NCI-H2171 (cell line): ENCODE measurements around the gene TLR10.

Source experiments
- DNase-seq: peaks from one replicate; lab custom pipeline; 2025; lab: John Stamatoyannopoulos, UW

Gene TLR10

DNA sequence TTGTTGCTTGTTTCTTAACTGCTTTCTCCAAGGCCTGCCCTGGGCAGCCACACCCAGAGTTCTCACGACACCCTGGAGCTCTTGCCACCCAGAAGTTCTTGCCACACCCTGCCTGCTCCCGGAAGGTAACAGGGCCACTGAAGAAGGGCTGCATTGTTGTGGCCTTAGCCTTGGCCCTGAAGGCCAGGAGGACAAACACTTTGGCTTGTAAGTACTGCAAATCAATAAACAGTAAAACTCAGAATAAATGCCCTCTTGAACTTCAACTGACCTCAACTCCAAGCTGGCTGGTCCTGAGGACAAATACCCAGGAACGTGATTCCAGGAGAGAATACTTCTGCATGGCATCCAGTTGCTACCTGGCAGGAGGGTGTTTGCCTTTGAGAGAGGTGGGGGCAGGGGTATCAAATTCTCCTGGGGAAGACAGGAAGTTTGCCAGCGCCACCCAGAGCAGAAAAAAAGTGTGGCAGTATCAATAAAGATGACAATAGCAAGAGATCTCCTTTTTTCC lies 54.1 kb downstream of the TLR10 start:
- DNase-seq: no peak

GRCh38 chr4:38724475-38724808 lies 58.3 kb downstream of the TLR10 start:
- no peak for DNase-seq

DNA sequence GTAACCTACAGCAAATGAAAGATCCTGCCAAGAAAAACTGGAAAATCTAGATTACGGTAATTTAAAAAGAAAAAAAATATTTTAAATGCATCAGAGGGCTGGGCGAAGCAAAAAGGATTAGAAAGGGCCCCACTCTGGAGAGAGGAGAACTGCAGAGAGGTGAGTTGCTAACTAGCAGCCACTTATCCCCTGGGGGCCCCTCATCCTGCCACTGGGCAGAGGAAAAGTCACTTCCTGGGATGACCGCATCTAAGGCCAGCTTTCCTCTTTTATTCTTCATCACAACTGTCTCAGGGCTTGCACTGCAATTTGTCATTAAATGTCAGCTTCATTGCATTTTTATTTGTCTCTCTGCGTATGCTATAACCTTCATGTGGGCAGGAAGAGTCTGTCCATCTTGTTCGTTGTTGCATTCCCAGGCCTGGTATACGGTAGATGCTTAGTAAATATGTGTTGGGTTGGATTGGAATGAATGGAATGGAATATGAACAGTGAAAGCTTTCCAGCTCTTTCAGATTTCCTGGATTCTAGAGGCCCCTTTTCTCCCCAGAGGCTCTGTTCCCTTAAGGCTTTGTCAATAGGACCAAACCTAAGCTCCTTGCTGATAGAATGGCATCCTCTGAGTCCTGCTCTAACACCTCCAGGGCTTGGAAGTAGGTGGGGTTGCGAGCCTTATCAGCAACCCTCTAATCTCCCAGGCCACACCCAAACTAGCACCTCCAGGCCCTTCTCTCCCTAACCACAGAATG lies 58.9 kb downstream of the TLR10 start:
- DNase-seq: no peak

- DNase-seq: no peak
Measured at GRCh38 chr4:38723114-38723513, 59.7 kb downstream of the TLR10 start.
